Measurements from ENCODE around the gene CAMK1D.

DNA sequence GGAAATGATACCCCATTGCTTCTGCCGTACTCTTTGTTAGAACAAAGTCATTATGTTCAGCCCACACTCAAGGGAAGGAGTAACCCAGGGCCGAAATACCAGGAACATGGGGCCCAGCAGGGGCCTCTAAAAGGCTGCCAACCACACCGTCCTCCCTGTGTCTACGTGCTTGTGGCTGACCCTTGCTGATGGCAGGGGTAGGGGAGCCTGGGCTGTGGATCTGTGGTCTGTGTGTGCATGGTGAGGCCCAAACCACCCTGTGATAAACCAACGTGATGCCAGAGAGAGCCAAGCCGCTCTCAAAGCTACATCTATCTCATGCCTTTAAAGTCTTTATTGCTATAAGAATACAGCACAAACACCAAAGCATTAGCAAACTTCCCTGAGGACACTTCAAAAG is 493.0 kb downstream of the CAMK1D start:
- no peak for TF ChIP-seq POLR2A (IDR thresholded peaks at IDR 0.05)
- TF ChIP-seq, protein P1, sequence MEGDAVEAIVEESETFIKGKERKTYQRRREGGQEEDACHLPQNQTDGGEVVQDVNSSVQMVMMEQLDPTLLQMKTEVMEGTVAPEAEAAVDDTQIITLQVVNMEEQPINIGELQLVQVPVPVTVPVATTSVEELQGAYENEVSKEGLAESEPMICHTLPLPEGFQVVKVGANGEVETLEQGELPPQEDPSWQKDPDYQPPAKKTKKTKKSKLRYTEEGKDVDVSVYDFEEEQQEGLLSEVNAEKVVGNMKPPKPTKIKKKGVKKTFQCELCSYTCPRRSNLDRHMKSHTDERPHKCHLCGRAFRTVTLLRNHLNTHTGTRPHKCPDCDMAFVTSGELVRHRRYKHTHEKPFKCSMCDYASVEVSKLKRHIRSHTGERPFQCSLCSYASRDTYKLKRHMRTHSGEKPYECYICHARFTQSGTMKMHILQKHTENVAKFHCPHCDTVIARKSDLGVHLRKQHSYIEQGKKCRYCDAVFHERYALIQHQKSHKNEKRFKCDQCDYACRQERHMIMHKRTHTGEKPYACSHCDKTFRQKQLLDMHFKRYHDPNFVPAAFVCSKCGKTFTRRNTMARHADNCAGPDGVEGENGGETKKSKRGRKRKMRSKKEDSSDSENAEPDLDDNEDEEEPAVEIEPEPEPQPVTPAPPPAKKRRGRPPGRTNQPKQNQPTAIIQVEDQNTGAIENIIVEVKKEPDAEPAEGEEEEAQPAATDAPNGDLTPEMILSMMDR (IDR thresholded peaks at IDR 0.05): no peak
